Lung (tissue), 12 donors: Measurements from ENCODE around the gene TFG. TPM values are rescaled to one million over a fixed set of nuclear protein-coding genes. Genes with fewer than 3 reads are reported as not detected.

Source experiments
- ATAC-seq: fragments of 200-7000 bp; cut with Tn5 transposase; one replicate; pipeline ENCODE4 v1.9.1; 2020; ENCODE audit warnings: moderate number of reproducible peaks; ENCODE audit not compliant: insufficient read depth, low FRiP score
- DNase-seq, 3 donors: peaks; one replicate each; pipeline ENCODE4 v3.0.0-alpha.2; 2013 to 2017
- H3K27ac ChIP-seq, 2 donors: one replicate each; pipeline ENCODE4 v1.5.1; 2013; ENCODE audit warnings: mild to moderate bottlenecking in 2 of 2, moderate library complexity in 2 of 2, control low read depth in 1 of 2, inconsistent platforms in 1 of 2, low read depth in 1 of 2, low read length in 1 of 2
- H3K27me3 ChIP-seq, 3 donors: one replicate each; pipeline ENCODE4 v1.5.1; 2013; ENCODE audit warnings: low read length in 2 of 3; ENCODE audit not compliant: control insufficient read depth in 3 of 3, insufficient read depth in 3 of 3
- H3K36me3 ChIP-seq, 4 donors: one replicate each; pipeline ENCODE4 v1.5.1; 2013; ENCODE audit warnings: low read length in 4 of 4, mild to moderate bottlenecking in 1 of 4, moderate library complexity in 1 of 4; ENCODE audit not compliant: control insufficient read depth in 4 of 4, insufficient read depth in 4 of 4
- H3K4me1 ChIP-seq, 5 donors: one replicate each; pipeline ENCODE4 v1.5.1; 2013; ENCODE audit warnings: low read length in 5 of 5, mild to moderate bottlenecking in 2 of 5, moderate library complexity in 1 of 5; ENCODE audit not compliant: control insufficient read depth in 5 of 5, insufficient read depth in 5 of 5
- H3K4me3 ChIP-seq: one replicate; pipeline ENCODE4 v1.5.1; 2013; ENCODE audit warnings: mild to moderate bottlenecking, control low read depth, moderate library complexity
- H3K9ac ChIP-seq, 2 donors: one replicate each; pipeline ENCODE4 v1.5.1; 2013; ENCODE audit warnings: low read length in 2 of 2, control low read depth in 1 of 2; ENCODE audit not compliant: insufficient read depth in 1 of 2
- H3K9me3 ChIP-seq, 4 donors: one replicate each; pipeline ENCODE4 v1.5.1; 2013; ENCODE audit warnings: low read length in 3 of 4, mild to moderate bottlenecking in 1 of 4, moderate library complexity in 1 of 4; ENCODE audit not compliant: control insufficient read depth in 4 of 4, insufficient read depth in 3 of 4
- WGBS, 2 donors: extraction: QIAGEN DNeasy Blood & Tissue Kit; methylation state at CpG; one replicate each; pipeline ENCODE4 v1.1.7; 2013; 5-methylcytosine and 5-hydroxymethylcytosine counted together
- polyA plus RNA-seq, 2 donors: library from polyadenylated mRNA; stranded (reverse); fragments of 200-250 nt; gene quantifications; one replicate each; pipeline ENCODE4 v1.2.1, GENCODE V29; 2013
- total RNA-seq, 2 donors: library from RNA; depleted of rRNA in 1 of 2; stranded (reverse); fragments of >200 nt in 1 of 2; gene quantifications; one replicate each; pipeline ENCODE4 v1.2.1, GENCODE V29; 2014 to 2021
- TF ChIP-seq, protein P1 (sequence below): IDR thresholded peaks from 2 replicates; pipeline ENCODE4 v1.5.1; 2012; ENCODE audit warnings: mild to moderate bottlenecking; ENCODE audit errors: control extremely low read depth, extremely low read depth
- donor health status: control.
- donor health status: control.
- donor health status: Bipolar disorder and iron deficiency.
- donor health status: healthy.
- donor health status: DM: yes; HTN: yes; CAD: no.

The TFG gene
- total and polyA plus RNA-seq, 4 donors = 38.7 to 72.7 (median 65.2) TPM

DNA sequence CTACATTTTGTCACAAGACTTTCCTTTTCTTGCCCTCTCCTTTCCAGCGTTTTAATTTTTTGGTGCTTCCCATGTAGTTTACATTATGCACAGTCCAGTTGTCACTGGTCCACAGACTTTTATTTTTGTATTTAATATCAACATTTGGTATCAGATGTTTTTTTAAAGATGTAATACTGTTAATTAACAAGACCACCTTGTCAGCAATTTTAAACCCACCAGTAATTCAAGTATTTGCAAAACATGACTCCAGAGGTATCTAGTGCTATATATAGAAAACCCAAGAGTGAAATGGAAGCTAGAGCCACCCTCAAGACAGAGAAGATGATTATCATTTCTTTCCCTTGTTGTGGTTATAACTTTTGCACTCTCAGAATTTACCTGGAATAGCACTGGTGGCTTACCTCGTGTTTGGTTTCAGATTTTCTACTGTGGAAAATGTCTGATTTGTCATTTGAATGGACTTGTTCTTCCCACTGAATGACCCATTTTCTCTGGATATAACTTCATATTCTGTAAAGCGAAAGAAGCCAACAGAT, 56.2 kb downstream of the TFG start:
- Histone ChIP-seq H3K27me3 (no peaks in the 10 kb centered on the region), H3K36me3 (peaks cover 0 to 6% (median 0%) of the 10 kb centered on the region in 4 donors), H3K4me1 (peaks cover 0 to 12% (median 2%) of the 10 kb centered on the region in 5 donors), H3K27ac (no peak overlapping the region), H3K9ac (no peak overlapping the region), H3K9me3 (no peaks in the 10 kb centered on the region), H3K4me3 (no peak overlapping the region)
- ATAC-seq = no peak
- DNase-seq = no peak
- TF ChIP-seq, protein P1, sequence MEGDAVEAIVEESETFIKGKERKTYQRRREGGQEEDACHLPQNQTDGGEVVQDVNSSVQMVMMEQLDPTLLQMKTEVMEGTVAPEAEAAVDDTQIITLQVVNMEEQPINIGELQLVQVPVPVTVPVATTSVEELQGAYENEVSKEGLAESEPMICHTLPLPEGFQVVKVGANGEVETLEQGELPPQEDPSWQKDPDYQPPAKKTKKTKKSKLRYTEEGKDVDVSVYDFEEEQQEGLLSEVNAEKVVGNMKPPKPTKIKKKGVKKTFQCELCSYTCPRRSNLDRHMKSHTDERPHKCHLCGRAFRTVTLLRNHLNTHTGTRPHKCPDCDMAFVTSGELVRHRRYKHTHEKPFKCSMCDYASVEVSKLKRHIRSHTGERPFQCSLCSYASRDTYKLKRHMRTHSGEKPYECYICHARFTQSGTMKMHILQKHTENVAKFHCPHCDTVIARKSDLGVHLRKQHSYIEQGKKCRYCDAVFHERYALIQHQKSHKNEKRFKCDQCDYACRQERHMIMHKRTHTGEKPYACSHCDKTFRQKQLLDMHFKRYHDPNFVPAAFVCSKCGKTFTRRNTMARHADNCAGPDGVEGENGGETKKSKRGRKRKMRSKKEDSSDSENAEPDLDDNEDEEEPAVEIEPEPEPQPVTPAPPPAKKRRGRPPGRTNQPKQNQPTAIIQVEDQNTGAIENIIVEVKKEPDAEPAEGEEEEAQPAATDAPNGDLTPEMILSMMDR = no peak
- WGBS, 2 donors = 90 to 92% methylated on average over 3 of the region's 3 CpGs

DNA sequence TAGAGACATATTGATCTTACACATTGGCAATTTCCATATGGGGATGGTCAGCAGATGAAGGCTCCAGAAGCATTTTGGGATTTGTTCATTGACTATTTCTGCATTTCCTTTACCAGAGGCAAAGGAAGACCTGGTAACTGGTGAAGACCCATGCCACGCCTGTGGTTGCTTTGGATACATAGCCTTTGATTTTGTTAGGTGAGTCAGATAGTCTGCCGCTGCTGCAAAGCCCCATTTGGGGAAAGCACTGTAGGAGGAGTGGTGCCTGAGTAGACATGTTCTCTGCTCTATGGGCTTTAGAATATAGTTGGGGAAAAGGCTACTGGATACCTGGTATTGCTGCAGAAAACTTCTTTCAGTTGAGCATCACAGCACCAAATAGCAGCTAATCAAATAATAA, 56.8 kb downstream of the TFG start:
- Histone ChIP-seq H3K27ac (no peak overlapping the region), H3K27me3 (no peaks in the 10 kb centered on the region), H3K36me3 (peaks cover 0 to 7% (median 0%) of the 10 kb centered on the region in 4 donors), H3K4me1 (peaks cover 0 to 8% (median 2%) of the 10 kb centered on the region in 5 donors), H3K9ac (no peak overlapping the region), H3K9me3 (no peaks in the 10 kb centered on the region), H3K4me3 (no peak overlapping the region)
- ATAC-seq (no peak), DNase-seq (no peak)
- TF ChIP-seq, protein P1 = no peak
- 92 to 95% methylated on average over 2 of the region's 2 CpGs for WGBS, 2 donors

DNA sequence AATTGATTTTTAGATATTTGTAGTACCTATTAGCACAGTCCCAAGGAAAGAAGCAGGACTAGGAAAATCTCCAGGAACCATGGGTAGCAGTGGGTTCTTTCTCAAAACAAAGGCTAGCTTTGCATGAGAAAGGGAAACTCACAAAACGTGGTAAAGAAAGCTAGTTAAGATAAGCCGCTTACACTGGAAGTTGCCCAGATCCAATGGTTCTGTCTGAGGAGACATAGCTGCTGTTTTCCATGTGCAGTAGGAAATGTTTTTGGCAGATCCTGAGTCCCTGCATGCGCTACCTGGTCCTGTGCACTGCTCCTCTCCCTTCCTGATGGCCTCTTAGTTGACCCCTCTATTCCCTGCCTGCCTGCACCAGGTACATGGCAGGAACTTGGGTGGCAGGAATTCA, 60.4 kb downstream of the TFG start:
- Histone ChIP-seq H3K9me3 (no peaks in the 10 kb centered on the region), H3K4me1 (peaks cover 0 to 8% (median 2%) of the 10 kb centered on the region in 5 donors), H3K9ac (no peak overlapping the region), H3K27ac (no peak overlapping the region), H3K4me3 (no peak overlapping the region), H3K27me3 (no peaks in the 10 kb centered on the region), H3K36me3 (peaks cover 0 to 4% (median 0%) of the 10 kb centered on the region in 4 donors)
- TF ChIP-seq, protein P1 = no peak
- WGBS, 2 donors = 85 to 87% methylated on average over 3 of the region's 3 CpGs
- ATAC-seq (no peak), DNase-seq (no peak)

DNA sequence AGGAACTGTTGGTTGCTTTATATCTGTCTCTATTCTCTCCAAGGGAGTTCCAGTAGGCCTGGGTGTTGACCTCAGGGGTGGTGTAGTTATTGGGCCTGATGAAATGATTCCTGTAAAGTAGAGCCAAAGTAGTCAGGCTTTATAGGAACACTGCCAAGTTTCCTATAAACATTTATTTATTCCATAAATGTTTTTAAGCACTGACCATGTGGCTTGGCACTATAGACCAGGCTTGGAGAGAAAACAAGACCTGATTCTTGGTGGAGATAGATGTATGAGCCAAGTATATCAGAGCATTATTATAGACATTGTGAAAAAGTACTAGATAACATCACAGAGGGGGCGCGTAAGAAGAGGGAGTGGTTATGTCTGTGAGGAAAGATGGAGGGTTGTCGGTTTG, 65.9 kb downstream of the TFG start:
- DNase-seq = peak; percentile 39 to 93 (median 91)

More for the DNA sequence above, 65.9 kb downstream of the TFG start:
- ATAC-seq = no peak
- Histone ChIP-seq H3K36me3 (peaks cover 0 to 25% (median 3%) of the 10 kb centered on the region in 4 donors), H3K9me3 (no peaks in the 10 kb centered on the region), H3K4me1 (peaks cover 0 to 8% (median 0%) of the 10 kb centered on the region in 5 donors), H3K9ac (no peak overlapping the region), H3K27me3 (no peaks in the 10 kb centered on the region), H3K27ac (no peak overlapping the region), H3K4me3 (no peak overlapping the region)
- 75 to 83% methylated on average over 3 of the region's 3 CpGs for WGBS, 2 donors
- TF ChIP-seq, protein P1 = no peak
